Thymus (tissue), 11 donors: ENCODE data around the gene CIAPIN1. TPM values are rescaled to one million over a fixed set of nuclear protein-coding genes. Genes with fewer than 3 reads are reported as not detected.

Source experiments
- DNase-seq, 9 donors: peaks; one replicate each; pipeline ENCODE4 v3.0.0-alpha.2; 2013; ENCODE audit warnings: low spot score in 9 of 9, low read depth in 6 of 9, missing footprints in 1 of 9
- H3K27ac ChIP-seq, 2 donors: one replicate each; pipeline ENCODE4 v1.5.1; 2013; ENCODE audit warnings: control low read depth in 1 of 2, low read depth in 1 of 2, low read length in 1 of 2, mild to moderate bottlenecking in 1 of 2, moderate library complexity in 1 of 2
- H3K27me3 ChIP-seq, 2 donors: one replicate each; pipeline ENCODE4 v1.5.1; 2013; ENCODE audit warnings: low read length in 1 of 2; ENCODE audit not compliant: control insufficient read depth in 2 of 2, insufficient read depth in 1 of 2
- H3K36me3 ChIP-seq, 2 donors: one replicate each; pipeline ENCODE4 v1.5.1; 2013; ENCODE audit warnings: low read length in 1 of 2, mild to moderate bottlenecking in 1 of 2, moderate library complexity in 1 of 2; ENCODE audit not compliant: control insufficient read depth in 2 of 2, insufficient read depth in 2 of 2
- H3K4me1 ChIP-seq, 2 donors: one replicate each; pipeline ENCODE4 v1.5.1; 2013; ENCODE audit warnings: low read length in 2 of 2; ENCODE audit not compliant: control insufficient read depth in 2 of 2, insufficient read depth in 2 of 2
- H3K4me3 ChIP-seq, 2 donors: one replicate each; pipeline ENCODE4 v1.5.1; 2013; ENCODE audit warnings: low read length in 2 of 2, control low read depth in 1 of 2, mild to moderate bottlenecking in 1 of 2
- H3K9me3 ChIP-seq, 2 donors: one replicate each; pipeline ENCODE4 v1.5.1; 2013; ENCODE audit warnings: low read length in 1 of 2, mild to moderate bottlenecking in 1 of 2; ENCODE audit not compliant: control insufficient read depth in 2 of 2, insufficient read depth in 1 of 2
- WGBS: extraction: QIAGEN DNeasy Blood & Tissue Kit; methylation state at CpG from one replicate; pipeline ENCODE4 v1.1.7; 2013; 5-methylcytosine and 5-hydroxymethylcytosine counted together
- polyA plus RNA-seq: library from polyadenylated mRNA; stranded (reverse); fragments of 200-250 nt; gene quantifications from one replicate; pipeline ENCODE4 v1.2.3, GENCODE V29; 2013
- total RNA-seq: library from RNA; stranded (reverse); fragments of 120-200 nt; gene quantifications from one replicate; pipeline ENCODE4 v1.2.4, GENCODE V29; 2013
- donor health status: healthy.

CIAPIN1 gene
- total and polyA plus RNA-seq, 2 donors, result 49.8 to 61.9 TPM

DNA sequence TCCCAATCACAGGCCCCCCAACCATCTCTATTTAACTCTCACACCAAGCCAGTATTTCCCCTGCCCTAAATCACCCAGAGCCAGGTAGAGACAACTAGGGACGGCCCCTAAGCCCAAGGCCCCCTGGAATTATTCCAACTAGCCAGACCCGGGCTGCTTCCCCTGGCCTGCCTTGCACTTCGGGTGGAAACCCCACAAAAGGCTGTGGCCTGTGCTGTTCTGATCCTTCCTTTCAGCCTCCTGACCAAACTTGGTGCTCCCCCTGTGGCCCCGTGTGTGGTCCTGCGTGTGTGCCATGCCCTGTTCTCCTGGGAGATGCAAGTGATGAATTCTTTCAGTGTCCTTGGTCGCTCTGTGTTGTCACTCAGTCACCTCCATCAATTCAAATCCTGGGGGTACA is 27.7 kb downstream of the CIAPIN1 start:
- no peak overlapping the region for H3K4me3 ChIP-seq
- peaks cover 4 to 32% of the 10 kb centered on the region in 2 donors for H3K4me1 ChIP-seq
- no peaks in the 10 kb centered on the region for H3K27me3 ChIP-seq
- WGBS, result 96% methylated on average over 6 of the region's 6 CpGs
- peaks cover 1 to 5% of the 10 kb centered on the region in 2 donors for H3K9me3 ChIP-seq
- no peak for DNase-seq
- H3K36me3 ChIP-seq, result no peaks in the 10 kb centered on the region
- H3K27ac ChIP-seq, result no peak overlapping the region

DNA sequence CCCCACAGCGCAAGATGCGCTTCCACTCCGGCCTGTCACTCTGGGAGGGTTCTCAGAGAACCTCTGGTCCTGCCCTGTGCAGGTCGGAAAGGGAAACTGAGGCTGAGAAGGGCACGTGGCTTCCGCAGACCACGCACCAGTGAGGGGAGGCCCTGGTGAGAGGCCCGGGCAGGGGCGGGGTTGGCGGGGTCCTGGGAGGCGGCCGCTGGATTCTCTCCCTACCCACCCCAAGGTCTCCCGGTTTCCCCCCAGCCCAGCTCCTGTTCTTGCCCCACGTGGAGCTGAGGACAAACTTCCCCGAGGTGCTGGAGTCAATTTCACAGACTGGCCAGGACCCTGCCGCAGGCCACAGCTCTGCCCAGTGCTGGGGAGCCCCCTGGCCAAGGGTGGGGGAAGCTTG is 31.1 kb downstream of the CIAPIN1 start:
- H3K27ac ChIP-seq, result no peak overlapping the region
- 91% methylated on average over 16 of the region's 16 CpGs for WGBS

DNA sequence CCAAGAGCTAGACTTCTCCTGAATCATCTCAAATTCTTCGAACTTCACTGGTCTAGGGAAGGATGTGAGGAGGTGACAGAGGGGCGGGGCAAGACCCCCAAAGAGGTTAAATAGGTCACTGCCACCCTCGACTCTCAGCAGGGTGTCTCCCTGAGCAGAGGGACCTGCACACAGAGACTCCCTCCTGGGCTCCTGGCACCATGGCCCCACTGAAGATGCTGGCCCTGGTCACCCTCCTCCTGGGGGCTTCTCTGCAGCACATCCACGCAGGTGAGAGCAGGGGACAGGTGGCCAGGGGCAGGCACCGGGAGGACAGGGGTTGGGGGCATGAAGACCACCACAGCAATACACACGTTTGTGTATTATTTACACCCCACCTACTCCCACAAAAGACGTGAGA is 33.5 kb downstream of the CIAPIN1 start:
- Histone ChIP-seq H3K27ac (no peak overlapping the region), H3K27me3 (no peaks in the 10 kb centered on the region), H3K4me3 (no peak overlapping the region), H3K9me3 (peaks cover 1 to 5% of the 10 kb centered on the region in 2 donors), H3K4me1 (peaks cover 4 to 32% of the 10 kb centered on the region in 2 donors), H3K36me3 (no peaks in the 10 kb centered on the region)
- WGBS, result 91% methylated on average over 7 of the region's 7 CpGs
- no peak for DNase-seq

More for the DNA sequence above, 31.1 kb downstream of the CIAPIN1 start:
- H3K4me3 ChIP-seq, result no peak overlapping the region
- H3K36me3 ChIP-seq, result no peaks in the 10 kb centered on the region
- peaks cover 2 to 5% of the 10 kb centered on the region in 2 donors for H3K9me3 ChIP-seq
- peaks cover 4 to 36% of the 10 kb centered on the region in 2 donors for H3K4me1 ChIP-seq
- no peaks in the 10 kb centered on the region for H3K27me3 ChIP-seq
- DNase-seq, result no peak

DNA sequence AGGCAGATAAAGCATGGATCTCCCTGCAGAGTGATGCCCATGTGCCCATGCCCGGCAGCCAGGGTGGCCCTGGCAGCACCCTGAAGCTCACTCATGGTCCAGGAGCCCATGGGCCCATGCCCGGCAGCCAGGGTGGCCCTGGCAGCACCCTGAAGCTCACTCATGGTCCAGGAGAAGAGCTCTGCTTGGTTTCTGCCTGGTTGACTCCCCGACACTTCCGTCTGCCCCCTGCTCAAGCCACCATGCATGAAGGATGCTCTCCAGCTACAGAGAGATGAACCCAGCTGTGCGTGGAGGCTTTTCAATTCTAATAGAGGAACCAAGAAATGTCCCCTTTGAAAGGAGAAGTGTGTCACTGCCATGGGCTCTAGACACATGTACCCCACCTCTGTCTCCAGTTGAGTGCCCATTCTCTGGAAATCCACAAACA is 33.9 kb downstream of the CIAPIN1 start:
- no peaks in the 10 kb centered on the region for H3K36me3 ChIP-seq

DNA sequence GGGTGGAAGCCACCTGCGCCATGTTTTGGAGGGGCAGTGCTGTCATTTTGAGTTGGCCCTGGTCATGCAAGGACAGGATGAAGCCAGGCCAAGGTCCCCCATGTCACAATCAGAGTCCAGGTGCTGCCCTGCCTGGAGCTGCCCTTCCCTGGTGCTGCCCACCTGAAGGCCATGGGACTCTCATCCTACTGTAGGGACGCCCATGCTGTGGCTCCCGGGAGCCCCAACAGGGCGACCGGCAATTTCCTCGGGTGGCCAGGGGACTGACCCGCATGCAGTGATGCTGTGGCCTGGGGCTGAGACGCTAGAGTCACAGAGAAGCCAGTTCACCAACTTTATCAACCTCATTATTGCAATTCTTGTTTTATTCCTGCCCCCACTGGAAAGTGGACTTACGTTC is 34.6 kb downstream of the CIAPIN1 start:
- Histone ChIP-seq H3K4me3 (no peak overlapping the region), H3K27me3 (no peaks in the 10 kb centered on the region), H3K4me1 (peaks cover 4 to 24% of the 10 kb centered on the region in 2 donors), H3K9me3 (peaks cover 1 to 5% of the 10 kb centered on the region in 2 donors), H3K27ac (no peak overlapping the region), H3K36me3 (no peaks in the 10 kb centered on the region)
- 96% methylated on average over 9 of the region's 9 CpGs for WGBS
- no peak for DNase-seq

More for the DNA sequence above, 33.9 kb downstream of the CIAPIN1 start:
- H3K9me3 ChIP-seq, result peaks cover 1 to 5% of the 10 kb centered on the region in 2 donors
- no peak overlapping the region for H3K27ac ChIP-seq
- no peak overlapping the region for H3K4me3 ChIP-seq
- WGBS, result 89% methylated on average over 5 of the region's 5 CpGs
- H3K4me1 ChIP-seq, result peaks cover 4 to 29% of the 10 kb centered on the region in 2 donors
- no peak for DNase-seq
- no peaks in the 10 kb centered on the region for H3K27me3 ChIP-seq

DNA sequence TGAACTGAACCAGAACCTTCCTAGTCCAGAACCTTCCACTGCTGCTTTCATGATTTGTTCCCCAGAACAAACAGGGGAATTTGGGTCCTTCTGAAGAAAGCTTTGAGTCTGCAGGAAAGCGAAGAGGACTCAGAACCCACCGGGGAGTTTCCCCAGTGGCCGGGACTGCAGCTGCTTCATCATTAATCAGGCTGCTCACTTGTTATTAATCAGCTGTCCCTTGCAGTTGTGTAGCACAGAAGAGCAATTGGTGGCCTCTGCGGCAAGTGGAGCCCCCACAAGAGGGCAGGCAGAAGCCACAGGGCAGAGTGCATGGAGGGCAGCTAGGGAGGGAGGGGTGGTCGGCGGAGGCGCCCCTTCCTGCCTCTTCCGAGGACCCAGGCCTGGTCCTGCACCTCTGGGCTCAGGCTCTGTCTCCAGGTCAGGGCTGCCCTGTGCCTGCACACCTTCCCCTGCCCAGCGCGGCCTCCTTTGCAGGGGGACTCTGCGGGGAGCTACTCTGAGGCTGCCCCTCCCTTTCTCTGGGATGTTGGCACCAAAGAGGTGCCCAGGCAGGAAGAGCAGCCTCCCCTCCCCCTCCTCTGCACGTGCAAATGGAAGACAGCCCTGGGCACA is 35.7 kb downstream of the CIAPIN1 start:
- DNase-seq, result no peak
- WGBS, result 90% methylated on average over 12 of the region's 12 CpGs
- Histone ChIP-seq H3K27ac (no peak overlapping the region), H3K27me3 (no peaks in the 10 kb centered on the region), H3K4me1 (peaks cover 0 to 13% of the 10 kb centered on the region in 2 donors), H3K9me3 (peaks cover 1 to 5% of the 10 kb centered on the region in 2 donors), H3K4me3 (no peak overlapping the region), H3K36me3 (no peaks in the 10 kb centered on the region)

DNA sequence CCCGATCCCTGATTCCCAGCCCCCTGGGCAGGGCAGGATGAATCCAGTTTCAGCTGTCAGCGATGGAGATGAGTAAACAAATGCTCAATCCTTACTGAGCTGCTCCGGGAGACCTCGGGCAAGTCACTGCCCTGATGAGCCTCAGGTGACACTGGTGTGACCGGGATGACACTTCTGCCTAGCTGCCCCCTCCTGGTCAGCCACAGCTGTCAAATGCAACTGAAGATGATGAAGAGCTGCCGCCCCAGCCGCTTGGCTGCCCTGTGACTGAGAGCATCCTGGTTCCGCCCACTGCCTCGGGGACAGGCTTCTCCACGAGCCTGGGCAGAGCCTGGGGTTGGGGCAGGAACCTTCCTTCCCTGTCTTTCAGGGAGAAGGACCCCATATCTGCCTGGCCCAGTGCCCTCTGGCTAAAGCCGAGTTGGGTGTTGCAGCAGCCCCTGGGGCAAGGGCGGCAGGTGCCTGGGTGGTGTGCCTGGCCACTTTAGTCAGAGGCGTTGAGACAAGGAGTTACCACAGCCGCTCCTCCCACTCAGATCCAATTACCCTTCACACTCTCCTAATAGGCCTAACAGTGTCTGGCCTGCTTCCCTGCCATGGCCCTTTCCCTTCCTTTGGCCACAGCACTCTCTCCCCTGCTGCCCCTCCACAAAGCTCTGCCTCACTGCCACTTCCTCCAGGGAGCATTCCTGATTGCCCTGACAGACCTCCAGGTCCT is 37.2 kb downstream of the CIAPIN1 start:
- no peak overlapping the region for H3K27ac ChIP-seq
- no peak overlapping the region for H3K4me3 ChIP-seq
- peaks cover 0 to 8% of the 10 kb centered on the region in 2 donors for H3K4me1 ChIP-seq
- H3K27me3 ChIP-seq, result peaks cover 0 to 8% of the 10 kb centered on the region in 2 donors
- H3K9me3 ChIP-seq, result peaks cover 0 to 1% of the 10 kb centered on the region in 2 donors
- DNase-seq, result no peak
- 91% methylated on average over 14 of the region's 14 CpGs for WGBS
- no peaks in the 10 kb centered on the region for H3K36me3 ChIP-seq

DNA sequence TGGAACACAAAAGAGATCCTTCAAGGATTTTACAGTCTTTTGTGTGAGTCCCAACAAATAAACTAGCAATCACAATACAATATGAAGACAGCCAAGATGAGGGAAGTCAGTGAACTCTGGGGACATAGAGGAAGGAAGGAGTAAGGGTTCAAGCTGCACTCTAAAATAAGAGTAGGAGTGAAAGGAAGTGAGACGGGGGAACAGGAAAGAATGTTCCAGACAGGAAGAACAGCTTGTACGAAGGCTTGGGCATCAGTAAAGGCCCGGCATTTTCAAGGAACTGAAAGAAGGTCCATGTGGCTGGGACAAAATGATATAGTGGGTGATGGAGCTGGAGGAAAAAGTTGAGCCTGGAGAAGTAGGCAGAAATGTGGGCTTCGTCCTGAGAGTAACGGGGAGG is 38.1 kb downstream of the CIAPIN1 start:
- no peak overlapping the region for H3K4me3 ChIP-seq
- no peaks in the 10 kb centered on the region for H3K36me3 ChIP-seq
- 57% methylated on average over 5 of the region's 5 CpGs for WGBS
- peaks cover 0 to 8% of the 10 kb centered on the region in 2 donors for H3K4me1 ChIP-seq
- no peak for DNase-seq
- no peak overlapping the region for H3K27ac ChIP-seq
- H3K27me3 ChIP-seq, result peaks cover 0 to 10% of the 10 kb centered on the region in 2 donors
- H3K9me3 ChIP-seq, result peaks cover 0 to 1% of the 10 kb centered on the region in 2 donors
